SH-SY5Y (cell line): Measurements from ENCODE around the gene ETNK1.

Experiments
- GATA2 ChIP-seq: IDR thresholded peaks from 2 replicates; pipeline ENCODE4 v1.6.1; 2011; ENCODE audit warnings: mild to moderate bottlenecking, low read depth, low read length
- GATA3 ChIP-seq: IDR thresholded peaks from 2 replicates; pipeline ENCODE4 v1.6.1; 2011; ENCODE audit warnings: low read depth, mild to moderate bottlenecking, low read length, moderate library complexity

ETNK1 gene

GRCh38 chr12:22658214-22658613 lies 33.2 kb downstream of the ETNK1 start:
- TF ChIP-seq GATA2 (no peak), GATA3 (no peak)

DNA sequence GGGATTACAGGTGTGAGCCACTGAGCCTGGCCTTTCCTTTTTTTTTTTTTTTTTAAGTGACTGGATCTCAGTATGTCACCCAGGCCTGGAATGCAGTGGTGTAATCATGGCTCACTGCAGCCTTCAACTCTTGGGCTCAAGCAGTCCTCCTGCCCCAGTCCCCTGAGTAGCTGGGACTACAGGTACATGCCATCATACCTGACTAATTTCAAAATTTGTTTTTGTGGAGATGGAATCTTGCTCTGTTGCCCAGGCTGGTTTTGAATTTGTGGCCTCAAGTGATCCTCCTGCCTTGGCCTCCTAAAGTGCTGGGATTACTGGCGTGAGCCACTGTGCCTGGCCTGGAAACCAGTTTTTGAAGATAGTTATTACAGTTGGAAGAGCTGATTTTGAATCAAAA lies 37.4 kb downstream of the ETNK1 start:
- TF ChIP-seq GATA2 (no peak), GATA3 (no peak)

- TF ChIP-seq GATA3 (no peak), GATA2 (no peak)
Observed at GRCh38 chr12:22665476-22665875, 40.5 kb downstream of the ETNK1 start.

DNA sequence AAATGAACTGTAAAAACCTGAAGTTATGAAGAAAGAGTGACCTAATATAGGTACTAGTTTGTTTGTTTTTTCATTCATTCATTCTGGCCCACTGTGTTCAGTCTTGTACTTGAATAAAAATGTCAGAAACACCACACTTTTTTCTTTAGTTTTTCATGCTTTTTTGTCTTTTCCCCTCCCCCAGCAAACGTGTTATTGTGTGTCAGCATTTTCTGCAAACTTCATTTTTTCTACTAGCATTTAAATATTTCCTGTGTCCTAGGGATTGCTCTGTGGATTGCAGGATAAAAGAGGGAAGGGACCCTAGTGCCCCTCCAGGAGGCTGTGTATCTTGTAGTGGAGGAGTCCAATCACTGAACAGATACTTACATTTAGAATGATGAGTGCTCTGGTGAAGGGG lies 42.2 kb downstream of the ETNK1 start:
- TF ChIP-seq GATA3 (no peak), GATA2 (no peak)

DNA sequence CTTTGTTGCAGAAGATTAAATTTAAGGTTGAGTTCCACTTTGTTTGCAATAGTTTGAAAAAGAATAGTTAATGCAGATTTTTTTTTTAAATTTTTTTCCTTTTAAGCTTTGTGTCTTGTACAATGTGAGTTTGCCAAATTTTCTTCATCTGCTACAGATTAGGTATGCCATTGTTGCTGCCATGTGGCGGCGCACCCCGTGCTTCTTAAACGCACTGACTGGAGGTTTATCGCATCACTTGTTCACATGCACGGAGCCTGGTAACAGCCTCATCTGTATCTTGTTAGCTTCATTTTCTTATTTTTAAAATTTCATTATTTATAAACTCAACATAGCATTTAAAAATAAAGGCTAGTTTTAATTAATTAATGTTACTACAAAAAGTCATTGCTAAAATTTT lies 43.5 kb downstream of the ETNK1 start:
- no peak for TF ChIP-seq GATA3
- no peak for TF ChIP-seq GATA2

DNA sequence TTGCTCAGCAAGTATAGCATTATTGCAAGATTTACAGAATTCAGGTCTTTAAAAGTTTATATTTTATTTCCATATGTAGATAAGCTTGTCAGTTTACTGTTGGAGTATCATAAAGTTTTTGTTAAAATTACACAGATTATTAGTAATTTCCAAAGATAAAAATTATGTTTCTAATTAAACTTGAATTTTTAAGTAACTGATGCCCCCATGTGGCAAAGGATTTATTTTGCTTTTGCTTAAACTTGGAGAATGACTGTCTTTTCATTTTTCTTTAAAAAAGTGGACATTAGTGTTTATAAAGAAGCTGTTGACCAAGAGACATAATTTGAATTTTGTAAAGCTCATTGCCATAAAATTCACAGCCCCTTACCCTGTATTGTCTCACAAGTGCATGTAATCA lies 45.8 kb downstream of the ETNK1 start:
- TF ChIP-seq GATA3 = no peak
- no peak for TF ChIP-seq GATA2

DNA sequence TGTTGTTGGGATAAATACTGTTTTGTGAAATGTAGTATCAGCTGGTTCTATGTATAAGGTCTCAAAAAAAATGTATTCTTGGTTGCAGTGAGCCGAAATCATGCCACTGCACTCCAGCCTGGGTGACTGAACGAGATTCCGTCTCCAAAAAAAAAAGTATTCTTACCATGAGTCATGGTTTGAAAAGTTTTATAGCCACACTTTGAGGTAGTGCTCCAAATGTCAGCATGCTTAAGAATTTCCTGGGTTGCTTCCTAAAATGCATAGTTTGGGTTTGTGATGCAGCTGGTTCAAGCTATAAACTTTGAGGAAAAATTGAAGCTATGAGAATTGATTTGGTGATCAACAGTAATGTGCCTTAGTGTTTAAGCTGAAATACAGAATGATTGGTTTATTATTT lies 48.0 kb downstream of the ETNK1 start:
- no peak for TF ChIP-seq GATA3
- no peak for TF ChIP-seq GATA2

DNA sequence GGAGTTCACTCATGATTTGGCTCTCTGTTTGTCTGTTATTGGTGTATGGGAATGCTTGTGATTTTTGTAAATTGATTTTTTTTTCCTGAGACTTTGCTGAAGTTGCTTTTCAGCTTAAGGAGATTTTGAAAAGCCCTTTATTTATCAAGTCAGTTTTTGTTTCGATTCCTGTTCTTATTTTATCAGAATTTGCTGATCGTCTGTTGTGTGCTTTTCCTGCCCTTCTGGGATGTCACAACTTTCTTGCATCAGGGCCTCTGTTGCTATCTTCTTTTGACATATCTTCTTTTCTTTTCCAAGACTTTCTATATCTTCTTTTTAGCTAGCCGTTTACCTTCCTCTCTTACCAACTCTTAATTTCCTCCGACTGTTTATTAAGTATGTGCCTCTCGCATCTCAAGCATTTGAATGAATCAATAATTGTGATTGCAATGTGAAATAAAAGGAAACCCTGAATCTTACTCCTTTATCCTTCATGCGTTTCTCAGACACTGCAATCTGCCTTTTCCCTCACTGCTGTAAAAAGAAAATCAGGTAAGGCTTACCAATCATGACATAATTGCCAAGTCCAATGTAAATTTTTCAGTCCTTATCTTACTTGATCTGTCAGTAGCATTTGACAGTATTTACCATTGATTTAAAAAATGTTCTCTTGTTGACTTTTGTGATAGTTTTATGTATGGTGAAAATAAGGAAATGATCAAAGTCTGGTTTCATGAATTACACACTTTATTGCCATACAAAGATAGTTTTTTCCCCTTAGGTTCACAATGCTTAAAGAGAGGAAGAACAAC lies 53.0 kb downstream of the ETNK1 start:
- TF ChIP-seq GATA2 = no peak
- no peak for TF ChIP-seq GATA3

- TF ChIP-seq GATA3 (no peak), GATA2 (no peak)
Observed at GRCh38 chr12:22682663-22683062, 57.7 kb downstream of the ETNK1 start.

DNA sequence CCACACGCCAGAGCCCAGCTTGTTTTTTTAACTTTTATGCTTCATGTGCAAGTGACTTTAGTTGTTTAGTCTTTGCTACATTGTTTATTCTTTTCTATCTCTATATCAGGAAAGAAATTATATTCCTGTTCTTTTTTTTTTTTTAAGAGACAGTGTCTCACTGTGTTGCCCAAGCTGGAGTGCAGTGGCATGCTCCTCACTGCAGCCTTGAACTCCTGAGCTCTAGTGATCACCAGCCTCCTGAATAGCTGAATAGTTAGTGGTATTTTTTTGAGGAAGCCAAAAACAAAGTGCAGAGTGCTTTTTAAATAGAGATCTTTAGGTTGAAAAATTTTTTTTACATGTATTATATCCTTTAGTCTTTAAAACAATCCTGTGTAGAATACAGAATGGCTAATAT lies 58.2 kb downstream of the ETNK1 start:
- TF ChIP-seq GATA3 (no peak), GATA2 (no peak)

DNA sequence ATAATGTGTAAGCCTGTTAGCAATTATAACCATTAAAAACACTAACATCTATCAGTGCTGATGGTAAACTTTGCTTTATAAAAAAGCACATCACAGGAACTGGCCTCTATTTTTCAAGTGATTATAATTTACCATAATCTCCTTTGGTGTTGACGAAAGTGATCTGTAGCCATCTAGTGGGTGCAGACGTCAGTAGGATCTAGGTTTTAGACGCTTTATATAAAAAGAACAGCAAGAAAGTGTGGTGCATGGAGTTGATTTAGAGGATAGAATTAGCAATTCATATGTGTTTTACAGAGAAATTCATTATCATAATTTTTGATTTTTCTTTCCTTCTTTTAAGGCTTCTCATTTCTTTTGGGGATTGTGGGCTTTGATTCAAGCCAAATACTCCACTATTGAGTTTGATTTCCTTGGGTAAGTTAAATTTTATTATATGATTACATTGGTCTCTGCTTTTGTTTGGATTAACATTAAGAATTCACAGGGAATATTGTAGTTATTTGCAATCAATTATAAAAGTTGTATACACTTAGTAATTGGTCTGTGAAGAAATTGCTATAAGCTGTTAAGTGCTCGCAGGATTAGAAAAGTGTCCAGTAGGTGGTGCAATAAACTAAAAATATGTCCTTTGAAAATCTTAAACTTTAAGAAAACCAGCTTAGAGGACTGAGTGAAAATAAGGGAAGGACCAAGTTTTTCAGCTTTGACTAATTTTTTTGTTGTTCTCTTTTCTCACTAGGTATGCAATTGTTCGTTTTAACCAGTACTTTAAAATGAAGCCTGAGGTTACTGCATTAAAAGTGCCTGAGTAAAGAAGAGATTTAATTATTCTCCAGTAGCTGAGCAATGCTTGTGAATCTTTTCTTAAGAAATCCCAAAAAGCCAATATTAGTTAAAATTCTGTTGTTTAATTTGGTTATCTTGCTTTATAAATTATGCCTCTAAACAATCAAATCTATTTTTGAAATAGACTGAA lies 59.5 kb downstream of the ETNK1 start:
- no peak for TF ChIP-seq GATA2
- TF ChIP-seq GATA3 = no peak

DNA sequence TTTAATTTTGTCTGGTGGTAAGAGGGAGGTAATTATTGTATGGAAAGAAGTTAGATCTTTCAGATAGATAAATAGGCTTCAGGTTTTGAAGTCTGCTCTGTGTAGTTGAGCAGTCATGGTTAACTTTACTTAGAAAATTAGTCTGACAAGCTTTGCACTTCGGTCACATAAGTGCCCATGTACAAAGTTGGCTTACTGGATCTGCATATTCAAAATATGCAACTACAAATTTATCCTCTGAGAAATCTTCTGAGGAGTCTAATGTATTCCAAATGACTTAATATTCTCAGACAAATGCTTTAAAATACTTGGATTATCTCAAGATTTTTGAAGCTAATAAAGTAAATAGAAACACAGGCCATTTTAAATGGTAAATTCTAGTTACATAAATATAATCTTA lies 61.2 kb downstream of the ETNK1 start:
- TF ChIP-seq GATA3 = no peak
- no peak for TF ChIP-seq GATA2

DNA sequence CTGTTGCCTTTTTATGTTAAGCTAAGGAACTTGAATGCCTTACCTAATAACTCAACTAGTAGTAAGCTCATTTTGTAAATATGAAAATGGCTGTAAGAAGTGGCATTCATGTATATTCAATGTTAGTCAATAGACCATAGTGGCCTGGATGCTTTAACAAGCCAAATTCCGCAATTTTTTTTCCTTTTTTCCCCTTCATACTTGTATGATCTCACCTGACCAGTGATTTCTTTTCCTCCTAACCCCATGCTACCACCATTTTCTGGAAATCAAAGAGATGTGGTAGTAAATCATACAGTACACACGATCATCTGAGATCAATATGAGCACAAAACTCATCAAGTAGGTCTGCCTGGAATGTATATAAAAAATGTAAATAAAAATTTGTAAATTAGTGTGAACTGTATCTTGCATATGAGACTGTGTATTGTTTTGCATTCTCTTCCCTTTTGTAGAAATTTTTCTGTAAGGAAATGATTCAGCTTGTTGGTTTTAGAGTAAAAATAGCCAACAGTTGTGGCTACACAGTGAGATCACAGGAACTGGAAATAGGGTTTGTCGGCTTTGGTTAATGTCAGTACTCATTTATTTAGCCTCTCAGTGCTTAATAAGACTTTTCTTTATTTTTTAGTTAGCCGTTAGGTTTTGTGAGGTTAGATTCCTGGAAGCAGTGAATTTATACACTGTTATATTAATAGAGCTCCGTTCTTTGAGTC lies 62.5 kb downstream of the ETNK1 start:
- TF ChIP-seq GATA3 = no peak
- TF ChIP-seq GATA2 = no peak

- TF ChIP-seq GATA3 (no peak), GATA2 (no peak)
Observed at GRCh38 chr12:22689876-22690275, 64.9 kb downstream of the ETNK1 start.
